Measurements from ENCODE around the gene SLTM.
"Not testable (repeated sequence)": the region's sequence is repeated elsewhere in the genome, so short reads cannot be mapped to it uniquely, and the experiment has no call there.

SLTM gene

DNA sequence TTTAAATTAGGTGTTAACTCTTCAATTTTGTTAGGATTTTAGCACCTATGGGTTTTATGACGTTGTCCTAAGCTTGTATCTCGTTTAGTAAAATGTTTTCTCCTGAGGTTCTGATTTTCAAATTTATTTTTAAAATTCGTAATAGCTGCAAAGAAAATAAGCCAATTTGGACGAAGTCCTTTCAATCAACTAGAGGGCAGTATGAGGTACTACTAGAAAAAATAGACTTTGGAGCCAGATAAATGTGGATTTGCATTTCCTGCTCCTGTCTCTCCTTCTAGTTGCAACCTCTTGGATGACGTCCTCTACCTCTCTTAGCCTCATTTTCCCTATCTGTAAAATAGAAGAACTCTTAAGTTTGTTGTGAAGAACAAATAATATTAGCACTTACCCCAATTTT is 81.1 kb downstream of the SLTM start:
- H3K9me3 ChIP-seq (ENCODE audit: control insufficient read depth, low read length): no peaks in the 10 kb centered on the region
- no peak overlapping the region for H3K27ac ChIP-seq (ENCODE audit: low read depth, low read length, severe bottlenecking)
- 75 to 83% methylated on average over 2 to 4 of the region's 5 CpGs for WGBS, 2 experiments (ENCODE audit: insufficient coverage in 2 of 2)
- H3K36me3 ChIP-seq (ENCODE audit: control insufficient read depth, insufficient read depth, low read length): peaks cover 23% of the 10 kb centered on the region
- H3K4me3 ChIP-seq (ENCODE audit: extremely low read depth, insufficient read depth, low read length, poor library complexity, severe bottlenecking): no peak overlapping the region
- H3K4me1 ChIP-seq (ENCODE audit: control insufficient read depth, insufficient read depth, low read length, poor library complexity, severe bottlenecking): no peaks in the 10 kb centered on the region

DNA sequence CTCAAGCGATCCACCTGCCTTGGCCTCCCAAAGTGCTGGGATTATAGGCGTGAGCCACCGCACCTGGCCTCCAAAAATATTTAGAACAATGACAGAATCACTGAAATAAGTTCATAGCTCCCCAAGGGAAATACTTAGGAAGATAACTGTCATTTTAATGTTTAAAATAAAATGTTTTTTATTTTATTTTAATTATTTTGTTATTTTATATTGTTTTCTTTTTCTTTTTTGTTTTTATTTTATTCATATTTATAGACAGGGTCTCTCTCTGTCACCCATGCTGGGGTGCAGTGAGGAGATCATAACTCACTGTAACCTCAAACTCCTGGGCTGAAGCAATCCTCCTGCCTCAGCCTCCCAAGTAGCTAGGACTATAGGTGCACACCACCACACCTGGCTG is 82.3 kb downstream of the SLTM start:
- 100% methylated on average over 1 to 3 of the region's 3 CpGs for WGBS, 2 experiments (ENCODE audit: insufficient coverage in 2 of 2)
- H3K9me3 ChIP-seq (ENCODE audit: control insufficient read depth, low read length); H3K27ac ChIP-seq (ENCODE audit: low read depth, low read length, severe bottlenecking); H3K4me3 ChIP-seq (ENCODE audit: extremely low read depth, insufficient read depth, low read length, poor library complexity, severe bottlenecking); H3K4me1 ChIP-seq (ENCODE audit: control insufficient read depth, insufficient read depth, low read length, poor library complexity, severe bottlenecking): not testable (repeated sequence)
- peaks cover 25% of the 10 kb centered on the region for H3K36me3 ChIP-seq (ENCODE audit: control insufficient read depth, insufficient read depth, low read length)

DNA sequence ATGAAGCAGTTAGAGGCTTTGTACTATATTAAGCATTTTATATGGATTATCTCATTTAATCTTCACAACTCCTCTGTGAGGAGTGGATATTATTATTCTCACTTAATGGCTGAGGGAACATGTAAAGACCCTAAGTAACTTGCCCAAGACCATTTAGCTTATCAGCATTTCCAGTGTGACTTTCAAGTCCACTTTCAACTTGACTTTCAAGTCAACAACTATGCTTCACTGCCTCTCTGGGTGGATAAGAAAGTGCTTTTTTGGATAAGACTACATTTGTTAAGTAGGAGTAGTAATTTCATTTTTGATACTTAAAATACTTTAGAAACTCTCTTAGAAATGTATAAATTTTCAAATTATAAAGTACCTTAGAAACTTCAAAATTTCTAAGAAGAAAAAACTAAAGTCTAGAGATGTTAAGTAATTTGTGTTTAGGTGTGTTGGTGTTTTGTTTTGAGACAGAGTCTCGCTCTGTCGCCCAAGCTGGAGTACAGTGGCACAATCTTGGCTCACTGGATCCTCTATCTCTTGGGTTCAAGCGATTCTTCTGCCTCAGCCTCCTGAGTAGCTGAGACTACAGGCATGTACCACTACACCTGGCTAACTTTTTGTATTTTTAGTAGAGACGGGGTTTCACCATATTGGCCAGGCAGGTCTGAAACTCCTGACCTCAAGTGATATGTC is 90.6 kb downstream of the SLTM start:
- WGBS, 2 experiments (ENCODE audit: insufficient coverage in 2 of 2): 88 to 96% methylated on average over 4 of the region's 4 CpGs
- Histone ChIP-seq H3K4me1 (ENCODE audit: control insufficient read depth, insufficient read depth, low read length, poor library complexity, severe bottlenecking) (no peaks in the 10 kb centered on the region), H3K4me3 (ENCODE audit: extremely low read depth, insufficient read depth, low read length, poor library complexity, severe bottlenecking) (no peak overlapping the region), H3K27ac (ENCODE audit: low read depth, low read length, severe bottlenecking) (no peak overlapping the region), H3K36me3 (ENCODE audit: control insufficient read depth, insufficient read depth, low read length) (peaks cover 17% of the 10 kb centered on the region), H3K9me3 (ENCODE audit: control insufficient read depth, low read length) (no peaks in the 10 kb centered on the region)

DNA sequence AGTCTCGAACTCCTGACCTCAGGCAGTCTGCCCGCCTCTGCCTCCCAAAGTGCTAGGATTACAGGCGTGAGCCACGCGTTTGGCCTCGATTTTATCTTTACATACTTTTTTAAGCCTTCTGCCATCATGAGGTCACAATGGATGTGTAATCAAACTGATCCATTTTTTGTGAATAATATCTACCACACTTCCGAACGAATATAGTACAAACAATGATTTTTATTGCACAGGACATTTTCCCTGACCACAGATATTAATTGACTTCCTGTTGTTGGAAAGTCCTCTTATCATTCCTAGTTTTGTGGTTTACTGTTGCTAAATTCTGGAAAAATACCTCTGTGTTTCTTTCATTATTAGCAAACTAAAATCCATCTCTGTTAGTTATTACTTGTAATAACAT is 93.4 kb downstream of the SLTM start:
- 98 to 100% methylated on average over 2 to 6 of the region's 8 CpGs for WGBS, 2 experiments (ENCODE audit: insufficient coverage in 2 of 2)
- no peaks in the 10 kb centered on the region for H3K9me3 ChIP-seq (ENCODE audit: control insufficient read depth, low read length)
- H3K27ac ChIP-seq (ENCODE audit: low read depth, low read length, severe bottlenecking): no peak overlapping the region
- peaks cover 6% of the 10 kb centered on the region for H3K36me3 ChIP-seq (ENCODE audit: control insufficient read depth, insufficient read depth, low read length)
- no peak overlapping the region for H3K4me3 ChIP-seq (ENCODE audit: extremely low read depth, insufficient read depth, low read length, poor library complexity, severe bottlenecking)
- no peaks in the 10 kb centered on the region for H3K4me1 ChIP-seq (ENCODE audit: control insufficient read depth, insufficient read depth, low read length, poor library complexity, severe bottlenecking)

DNA sequence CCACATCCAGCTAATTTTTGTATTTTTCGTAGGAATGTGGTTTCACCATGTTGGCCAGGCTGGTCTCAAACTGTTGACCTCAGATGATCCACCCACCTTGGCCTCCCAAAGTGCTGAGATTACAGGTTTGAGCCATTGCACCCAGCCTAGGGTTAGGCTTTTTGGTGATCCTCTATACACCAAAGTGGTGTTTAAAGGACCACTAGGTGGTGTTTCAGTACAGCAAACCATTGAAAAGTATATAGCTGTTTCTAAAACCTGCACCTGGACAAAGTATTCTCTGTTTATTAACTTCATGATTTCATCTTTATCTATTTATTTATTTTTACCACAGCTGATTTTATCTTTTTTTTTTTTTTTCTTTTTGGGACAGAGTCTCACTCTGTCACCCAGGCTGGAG is 94.0 kb downstream of the SLTM start:
- WGBS, 2 experiments (ENCODE audit: insufficient coverage in 2 of 2): 67 to 100% methylated on average over 1 of the region's 1 CpG
- Histone ChIP-seq H3K4me1 (ENCODE audit: control insufficient read depth, insufficient read depth, low read length, poor library complexity, severe bottlenecking) (no peaks in the 10 kb centered on the region), H3K27ac (ENCODE audit: low read depth, low read length, severe bottlenecking) (no peak overlapping the region), H3K36me3 (ENCODE audit: control insufficient read depth, insufficient read depth, low read length) (peaks cover 6% of the 10 kb centered on the region), H3K9me3 (ENCODE audit: control insufficient read depth, low read length) (no peaks in the 10 kb centered on the region), H3K4me3 (ENCODE audit: extremely low read depth, insufficient read depth, low read length, poor library complexity, severe bottlenecking) (no peak overlapping the region)

DNA sequence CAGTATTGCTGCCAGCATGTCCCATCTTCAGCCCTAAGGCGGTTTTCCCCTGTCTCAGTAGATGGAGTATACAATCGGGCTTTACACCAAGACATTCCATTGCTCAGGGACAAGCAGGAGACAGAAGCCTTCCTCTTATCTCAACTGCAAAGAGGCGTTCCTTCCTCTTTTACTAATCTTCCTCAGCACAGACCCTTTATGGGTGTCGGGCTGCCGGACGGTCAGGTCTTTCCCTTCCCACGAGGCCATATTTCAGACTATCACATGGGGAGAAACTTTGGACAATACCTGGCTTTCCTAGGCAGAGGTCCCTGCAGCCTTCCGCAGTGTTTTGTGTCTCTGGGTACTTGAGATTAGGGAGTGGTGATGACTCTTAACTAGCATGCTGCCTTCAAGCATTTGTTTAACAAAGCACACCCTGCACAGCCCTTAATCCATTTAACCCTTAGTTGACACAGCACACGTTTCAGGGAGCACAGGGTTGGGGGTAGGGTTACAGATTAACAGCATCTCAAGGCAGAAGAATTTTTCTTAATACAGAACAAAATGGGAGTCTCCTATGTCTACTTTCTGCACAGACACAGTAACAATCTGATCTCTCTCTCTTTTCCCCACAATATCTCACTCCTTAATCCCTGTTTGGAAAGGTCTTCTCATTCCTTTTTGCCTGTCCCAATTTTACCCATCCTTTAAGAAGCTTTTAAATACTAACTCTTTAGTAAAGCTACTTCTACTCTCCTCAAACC is 99.6 kb downstream of the SLTM start:
- H3K4me1 ChIP-seq (ENCODE audit: control insufficient read depth, insufficient read depth, low read length, poor library complexity, severe bottlenecking); H3K4me3 ChIP-seq (ENCODE audit: extremely low read depth, insufficient read depth, low read length, poor library complexity, severe bottlenecking); H3K36me3 ChIP-seq (ENCODE audit: control insufficient read depth, insufficient read depth, low read length); H3K9me3 ChIP-seq (ENCODE audit: control insufficient read depth, low read length): not testable (repeated sequence)
- 10 to 11% methylated on average over 2 to 3 of the region's 9 CpGs for WGBS, 2 experiments (ENCODE audit: insufficient coverage in 2 of 2)
- peak overlapping the region; percentile 32 for H3K27ac ChIP-seq (ENCODE audit: low read depth, low read length, severe bottlenecking)

DNA sequence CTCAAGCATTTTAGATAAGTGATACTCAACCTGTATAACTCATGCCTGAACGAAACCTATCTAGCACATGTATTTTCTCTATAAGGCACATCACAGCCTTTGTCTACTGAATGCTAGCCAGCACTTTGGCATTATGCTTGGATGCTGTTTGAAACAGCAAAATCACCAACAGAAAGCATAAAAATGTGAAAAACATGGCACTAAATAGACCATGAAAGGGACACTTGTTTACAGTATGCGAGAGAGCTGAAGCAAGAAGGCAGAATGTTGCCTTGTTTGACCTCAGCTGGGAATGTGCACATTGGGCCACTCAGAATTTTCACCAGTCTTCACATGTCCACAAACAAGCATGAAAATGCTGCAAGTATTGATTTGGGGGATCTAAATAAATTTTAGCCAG is 102.9 kb downstream of the SLTM start:
- 94 to 100% methylated on average over 1 to 2 of the region's 2 CpGs for WGBS, 2 experiments (ENCODE audit: insufficient coverage in 2 of 2)
- Histone ChIP-seq H3K9me3 (ENCODE audit: control insufficient read depth, low read length) (no peaks in the 10 kb centered on the region), H3K36me3 (ENCODE audit: control insufficient read depth, insufficient read depth, low read length) (peaks cover 7% of the 10 kb centered on the region), H3K4me1 (ENCODE audit: control insufficient read depth, insufficient read depth, low read length, poor library complexity, severe bottlenecking) (peaks cover 6% of the 10 kb centered on the region), H3K27ac (ENCODE audit: low read depth, low read length, severe bottlenecking) (no peak overlapping the region), H3K4me3 (ENCODE audit: extremely low read depth, insufficient read depth, low read length, poor library complexity, severe bottlenecking) (no peak overlapping the region)

Measured in mesodermal cell (in vitro differentiated cells).